B cell (primary cell): ENCODE results near the gene USP27X. TPM values are rescaled to one million over a fixed set of nuclear protein-coding genes. Genes with fewer than 3 reads are reported as not detected.

Experiments used
- ATAC-seq: fragments of 200-7000 bp; cut with Tn5 transposase; one replicate; pipeline ENCODE4 v1.10.0; 2021; ENCODE audit warnings: low read depth, mild to moderate bottlenecking, moderate number of reproducible peaks, moderate library complexity
- CTCF ChIA-PET: fragments of 350-600 bp; sonication (Branson Sonifier 250); formaldehyde crosslinking; loops from one replicate; lab custom pipeline; 2021; ENCODE audit warnings: antibody characterized with exemption, inconsistent platforms; lab: Charles Lee
- POLR2A ChIA-PET: fragments of 350-600 bp; sonication (Branson Sonifier 250); formaldehyde crosslinking; loops from one replicate; lab custom pipeline; 2021; ENCODE audit warnings: antibody characterized with exemption; lab: Charles Lee
- DNase-seq: peaks from one replicate; pipeline ENCODE4 v3.0.0; 2013
- H2AFZ ChIP-seq: 2 replicates; pipeline ENCODE4 v1.6.1; 2012; ENCODE audit warnings: mild to moderate bottlenecking, low read depth, low read length; ENCODE audit not compliant: insufficient read depth, poor library complexity, severe bottlenecking
- H3K27ac ChIP-seq, 2 donors: 1 replicate in 1 of 2; 2 replicates in 1 of 2; pipeline ENCODE4 v1.5.1; 2012 to 2013; ENCODE audit warnings: low read length in 2 of 2, mild to moderate bottlenecking in 2 of 2, moderate library complexity in 1 of 2
- H3K27me3 ChIP-seq, 4 experiments: fragments of 200-600 bp in 1 of 4; sonication (generic) in 1 of 4; replicated peaks in 1 of 4; 1 replicate in 2 of 4; 2 replicates in 2 of 4; pipeline versions ENCODE4 v1.6.1 to v1.7.0; 2013 to 2016; ENCODE audit warnings: low read length in 3 of 4, mild to moderate bottlenecking in 2 of 4, mixed read lengths in 1 of 4, moderate library complexity in 1 of 4; ENCODE audit not compliant: insufficient read depth in 4 of 4, control insufficient read depth in 3 of 4; ENCODE audit errors: control extremely low read depth in 1 of 4
- H3K36me3 ChIP-seq, 2 experiments: replicated peaks in 1 of 2; 1 replicate in 1 of 2; 2 replicates in 1 of 2; pipeline versions ENCODE4 v1.6.1 to v1.7.1; 2013; ENCODE audit warnings: low read length in 1 of 2; ENCODE audit not compliant: insufficient read depth in 2 of 2, control insufficient read depth in 1 of 2; ENCODE audit errors: control extremely low read depth in 1 of 2, extremely low read depth in 1 of 2
- H3K4me1 ChIP-seq, 2 donors: fragments of 200-600 bp in 1 of 2; sonication (generic) in 1 of 2; 1 replicate in 1 of 2; 2 replicates in 1 of 2; pipeline versions ENCODE4 v1.5.1 to v1.6.1; 2013 to 2017; ENCODE audit warnings: low read length in 2 of 2; ENCODE audit not compliant: control insufficient read depth in 2 of 2, insufficient read depth in 2 of 2
- H3K4me2 ChIP-seq: replicated peaks from 2 replicates; pipeline ENCODE3; 2012; ENCODE audit warnings: mild to moderate bottlenecking, low read depth, low read length; ENCODE audit not compliant: poor library complexity, severe bottlenecking
- H3K4me3 ChIP-seq, 5 experiments: fragments of 200-600 bp in 1 of 5; sonication (generic) in 1 of 5; 1 replicate in 3 of 5; 2 replicates in 2 of 5; pipeline versions ENCODE4 v1.5.1 to v1.7.0; 2011 to 2016; ENCODE audit warnings: low read length in 4 of 5, mild to moderate bottlenecking in 4 of 5, low read depth in 2 of 5, control low read depth in 1 of 5, moderate library complexity in 1 of 5; ENCODE audit not compliant: insufficient read depth in 1 of 5; ENCODE audit errors: control extremely low read depth in 1 of 5, extremely low read depth in 1 of 5
- H3K79me2 ChIP-seq: fragments of 200-600 bp; sonication (generic); one replicate; pipeline ENCODE4 v1.6.0; 2016; ENCODE audit warnings: low read length; ENCODE audit not compliant: control insufficient read depth, insufficient read depth
- H3K9ac ChIP-seq: fragments of 200-600 bp; sonication (generic); 2 replicates; pipeline ENCODE4 v1.6.1; 2017; ENCODE audit warnings: mild to moderate bottlenecking, low read length, moderate library complexity
- H3K9me3 ChIP-seq, 3 donors: one replicate each; pipeline versions ENCODE4 v1.6.1 to v1.7.1; 2013; ENCODE audit warnings: low read length in 2 of 3; ENCODE audit not compliant: control insufficient read depth in 2 of 3, insufficient read depth in 1 of 3; ENCODE audit errors: control extremely low read depth in 1 of 3
- H4K20me1 ChIP-seq: 2 replicates; pipeline ENCODE4 v1.6.0; 2012; ENCODE audit warnings: mild to moderate bottlenecking, low read length; ENCODE audit not compliant: insufficient read depth, control insufficient read depth, poor library complexity, severe bottlenecking
- H3K27ac Mint-ChIP-seq: one replicate; pipeline ENCODE4 v1.8.0; 2021; ENCODE audit warnings: mixed read lengths
- H3K27me3 Mint-ChIP-seq: one replicate; pipeline ENCODE4 v1.8.0; 2021; ENCODE audit warnings: mixed read lengths
- H3K4me1 Mint-ChIP-seq: one replicate; pipeline ENCODE4 v1.8.0; 2021; ENCODE audit warnings: mixed read lengths
- H3K4me3 Mint-ChIP-seq: one replicate; pipeline ENCODE4 v1.8.0; 2021; ENCODE audit warnings: mixed read lengths
- H3K9me3 Mint-ChIP-seq: one replicate; pipeline ENCODE4 v1.8.0; 2022; ENCODE audit warnings: mixed read lengths; ENCODE audit not compliant: insufficient read depth
- CTCF ChIP-seq: fragments of 200-600 bp; IDR thresholded peaks from one replicate; pipeline ENCODE4 v1.8.0; 2022; ENCODE audit warnings: antibody characterized with exemption, mild to moderate bottlenecking
- EZH2 ChIP-seq: IDR thresholded peaks from 2 replicates; pipeline ENCODE4 v1.6.1; 2012; ENCODE audit warnings: borderline replicate concordance, low read depth, mild to moderate bottlenecking, moderate library complexity, low read length; ENCODE audit not compliant: insufficient read depth, poor library complexity, severe bottlenecking
- WGBS: methylation state at CpG from one replicate; pipeline ENCODE4 v1.1.5; 2013; ENCODE audit warnings: missing lambda C conversion rate; ENCODE audit not compliant: insufficient coverage; 5-methylcytosine and 5-hydroxymethylcytosine counted together
- intact Hi-C: fragments of 100-400 bp; cut with micrococcal nuclease; formaldehyde crosslinking; loops from one replicate; pipeline ENCODE4 v1.10.0; 2022
- polyA plus RNA-seq: library from polyadenylated mRNA; depleted of rRNA; stranded (reverse); fragments of >200 nt; gene quantifications from 2 replicates; pipeline ENCODE4 v1.2.3, GENCODE V29; 2012
- total RNA-seq, 2 donors: library from RNA; stranded (reverse); fragments of 120-200 nt in 1 of 2; gene quantifications; 1 replicate in 1 of 2; 2 replicates in 1 of 2; pipeline versions ENCODE4 v1.2.3 to v1.2.4, GENCODE V29; 2013 to 2022

The USP27X gene
- total and polyA plus RNA-seq, 2 donors (not counting 1 experiment from before 2014, with no cell fraction given): 1.6 to 6.1 TPM

GRCh38 chrX:49850028-49850427 is 29.3 kb upstream of the USP27X start:
- Histone ChIP-seq H3K4me1 (no peaks in the 10 kb centered on the region), H3K79me2 (no peaks in the 10 kb centered on the region), H2AFZ (no peak overlapping the region), H3K4me2 (no peak overlapping the region), H3K4me3 (no peak overlapping the region), H3K36me3 (no peaks in the 10 kb centered on the region), H3K9me3 (peaks cover 0 to 2% (median 0%) of the 10 kb centered on the region in 3 donors), H4K20me1 (no peaks in the 10 kb centered on the region), H3K27me3 (peaks cover 0 to 3% (median 0%) of the 10 kb centered on the region in 4 experiments), H3K27ac (no peak overlapping the region), H3K9ac (no peak overlapping the region)
- CTCF ChIA-PET: no interaction called here
- no peak for TF ChIP-seq EZH2
- TF ChIP-seq CTCF: no peak
- POLR2A ChIA-PET: no interaction called here
- WGBS: no CpG with 5 or more reads among the region's 1 CpG
- intact Hi-C loops: no loop called here
- peaks cover 4% of the 10 kb centered on the region for H3K4me1 Mint-ChIP-seq
- no peak overlapping the region for H3K4me3 Mint-ChIP-seq
- no peak overlapping the region for H3K27ac Mint-ChIP-seq
- no peaks in the 10 kb centered on the region for H3K9me3 Mint-ChIP-seq
- DNase-seq (no peak), ATAC-seq (no peak)
- H3K27me3 Mint-ChIP-seq: peaks cover 9% of the 10 kb centered on the region

GRCh38 chrX:49853661-49854060 is 25.6 kb upstream of the USP27X start:
- ChIA-PET CTCF (no interaction called here), POLR2A (no interaction called here)
- no peak for ATAC-seq
- intact Hi-C loops: no loop called here
- WGBS: 82% methylated on average over 6 of the region's 6 CpGs
- TF ChIP-seq EZH2 (no peak), CTCF (no peak)
- H4K20me1 ChIP-seq: no peaks in the 10 kb centered on the region
- no peaks in the 10 kb centered on the region for H3K9me3 ChIP-seq
- H3K36me3 ChIP-seq: no peaks in the 10 kb centered on the region
- H3K9ac ChIP-seq: no peak overlapping the region
- no peak overlapping the region for H2AFZ ChIP-seq
- no peak for DNase-seq
- no peak overlapping the region for H3K4me3 ChIP-seq
- Mint-ChIP-seq H3K4me1 (peaks cover 4% of the 10 kb centered on the region), H3K27me3 (no peaks in the 10 kb centered on the region), H3K9me3 (no peaks in the 10 kb centered on the region), H3K27ac (no peak overlapping the region), H3K4me3 (no peak overlapping the region)
- H3K4me1 ChIP-seq: no peaks in the 10 kb centered on the region
- H3K27me3 ChIP-seq: no peaks in the 10 kb centered on the region
- no peak overlapping the region for H3K27ac ChIP-seq
- H3K4me2 ChIP-seq: no peak overlapping the region
- no peaks in the 10 kb centered on the region for H3K79me2 ChIP-seq
